ENCODE measurements around the gene LRRC27.

Gene LRRC27

DNA sequence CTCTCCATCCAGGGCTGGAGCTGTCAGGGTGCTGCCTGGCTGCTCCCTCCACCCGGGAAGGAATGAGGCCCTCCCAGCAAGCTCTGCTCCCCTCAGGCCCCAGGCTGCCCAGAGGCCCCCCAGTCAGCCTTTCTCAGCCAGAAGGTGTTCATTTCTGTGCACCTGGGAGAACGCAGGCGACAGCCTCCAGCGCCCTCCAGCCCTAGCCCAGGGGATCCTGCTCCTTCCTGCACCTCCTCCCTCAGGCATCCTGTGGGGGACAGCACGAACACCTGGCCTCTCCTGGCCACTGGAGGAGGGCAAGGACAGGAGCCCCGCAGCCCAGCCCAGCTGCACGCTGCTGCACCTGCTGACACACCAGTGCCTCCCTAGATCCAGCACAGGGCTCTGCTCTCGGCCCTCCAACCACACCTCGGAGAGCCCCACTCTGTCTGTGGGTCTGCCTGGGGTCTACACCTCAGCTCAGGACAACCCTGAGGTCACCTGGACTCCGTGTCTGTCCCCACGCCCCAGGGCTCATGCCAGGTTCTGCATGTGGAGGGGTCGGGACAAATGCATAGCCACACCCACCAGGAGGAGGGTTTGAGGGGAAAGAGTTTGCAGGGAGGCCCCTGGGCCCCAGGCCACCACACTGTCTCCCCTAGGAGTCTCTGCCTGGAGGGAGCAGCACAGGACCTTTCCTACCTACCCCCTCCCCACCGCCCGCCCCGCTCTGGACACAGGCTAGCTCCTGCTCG lies 57.6 kb downstream of the LRRC27 start:
- no peak for DNase-seq (ENCODE audit: extremely low spot score)
- TF ChIP-seq, protein P1, sequence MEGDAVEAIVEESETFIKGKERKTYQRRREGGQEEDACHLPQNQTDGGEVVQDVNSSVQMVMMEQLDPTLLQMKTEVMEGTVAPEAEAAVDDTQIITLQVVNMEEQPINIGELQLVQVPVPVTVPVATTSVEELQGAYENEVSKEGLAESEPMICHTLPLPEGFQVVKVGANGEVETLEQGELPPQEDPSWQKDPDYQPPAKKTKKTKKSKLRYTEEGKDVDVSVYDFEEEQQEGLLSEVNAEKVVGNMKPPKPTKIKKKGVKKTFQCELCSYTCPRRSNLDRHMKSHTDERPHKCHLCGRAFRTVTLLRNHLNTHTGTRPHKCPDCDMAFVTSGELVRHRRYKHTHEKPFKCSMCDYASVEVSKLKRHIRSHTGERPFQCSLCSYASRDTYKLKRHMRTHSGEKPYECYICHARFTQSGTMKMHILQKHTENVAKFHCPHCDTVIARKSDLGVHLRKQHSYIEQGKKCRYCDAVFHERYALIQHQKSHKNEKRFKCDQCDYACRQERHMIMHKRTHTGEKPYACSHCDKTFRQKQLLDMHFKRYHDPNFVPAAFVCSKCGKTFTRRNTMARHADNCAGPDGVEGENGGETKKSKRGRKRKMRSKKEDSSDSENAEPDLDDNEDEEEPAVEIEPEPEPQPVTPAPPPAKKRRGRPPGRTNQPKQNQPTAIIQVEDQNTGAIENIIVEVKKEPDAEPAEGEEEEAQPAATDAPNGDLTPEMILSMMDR (IDR thresholded peaks at IDR 0.05; ENCODE audit: control extremely low read depth, extremely low read depth, low read depth, missing control alignments): no peak
- ChIA-PET POLR2A (no interaction called here), CTCF (no interaction called here)

DNA sequence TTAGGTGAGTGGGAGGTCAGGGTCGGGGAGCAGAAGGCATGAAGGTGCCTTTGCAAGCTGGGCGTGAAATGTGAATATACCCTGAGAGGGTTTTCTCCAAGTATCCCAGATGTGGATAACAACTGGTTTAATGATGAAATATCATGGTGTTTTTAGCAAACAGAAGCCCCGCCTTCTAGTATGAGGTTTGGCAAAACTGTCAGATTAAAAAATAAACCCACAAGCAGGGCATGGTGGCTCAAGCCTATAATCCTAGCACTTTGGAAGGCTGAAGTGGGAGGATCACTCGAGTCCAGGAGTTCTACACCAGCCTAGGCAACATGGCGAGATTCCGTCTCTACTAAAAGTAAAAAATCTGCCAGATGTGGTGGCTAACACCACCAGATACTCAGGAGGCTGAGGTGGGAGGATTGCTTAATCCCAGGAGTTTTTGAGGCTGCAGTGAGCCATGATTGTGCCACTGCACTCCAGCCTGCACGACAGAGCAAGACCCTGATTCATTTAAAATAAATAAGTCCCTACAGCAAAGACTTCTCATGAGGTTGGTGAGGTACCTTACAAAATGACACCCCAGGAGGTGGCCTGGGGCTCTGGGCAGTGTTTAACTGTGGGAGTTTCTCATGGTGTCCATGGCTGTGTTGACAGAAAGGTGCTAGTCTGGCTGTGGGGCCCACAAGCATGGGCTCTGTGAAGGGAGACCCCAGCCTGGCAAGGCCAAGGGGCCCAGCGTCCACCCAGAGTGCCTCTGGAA lies 58.4 kb downstream of the LRRC27 start:
- CTCF ChIA-PET: interaction anchor here (0.8 kb wide), 1 partner anchor 248 kb away, joined by 3 read pairs; no protein-coding TSS in a partner anchor
- TF ChIP-seq, protein P1 (IDR thresholded peaks at IDR 0.05; ENCODE audit: control extremely low read depth, extremely low read depth, low read depth, missing control alignments): no peak
- no peak for DNase-seq (ENCODE audit: extremely low spot score)
- POLR2A ChIA-PET: no interaction called here

DNA sequence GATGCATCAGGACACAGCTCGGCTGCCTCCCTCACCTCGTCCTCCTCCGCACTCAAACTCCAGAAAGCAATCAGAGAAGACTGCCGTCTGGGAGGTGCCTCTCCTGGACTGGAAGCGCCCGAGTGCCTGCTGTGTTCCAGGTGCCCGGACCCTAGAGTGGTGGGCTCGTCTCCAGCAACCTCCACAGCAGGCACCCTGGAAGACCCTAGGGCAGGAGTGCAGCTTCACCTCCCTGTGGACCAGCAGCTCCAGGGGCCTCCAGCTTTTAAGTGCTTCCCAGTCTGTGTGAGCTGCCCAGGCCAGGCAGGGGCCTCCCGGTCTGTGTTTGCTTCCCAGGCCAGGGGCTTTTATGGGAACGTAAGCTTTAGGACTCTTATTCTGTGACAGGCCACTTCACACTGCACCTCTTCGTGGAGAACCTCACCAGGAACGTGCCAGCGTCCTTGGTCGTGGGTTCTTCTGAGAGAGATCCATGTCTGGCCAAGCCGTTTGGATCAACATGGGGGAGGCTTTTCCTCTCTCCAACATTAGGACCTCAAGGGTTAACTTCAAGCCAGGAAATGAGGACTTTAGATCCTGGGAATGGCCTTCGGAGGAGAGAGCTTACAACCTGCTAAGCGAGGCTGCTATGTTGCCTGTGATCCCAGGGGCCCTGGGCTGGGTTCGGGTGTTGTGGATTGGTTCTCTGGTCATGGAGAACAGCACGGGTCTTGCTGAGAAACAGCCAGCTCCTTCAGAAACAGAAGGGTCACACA lies 59.1 kb downstream of the LRRC27 start:
- TF ChIP-seq, protein P1 (IDR thresholded peaks at IDR 0.05; ENCODE audit: control extremely low read depth, extremely low read depth, low read depth, missing control alignments): no peak
- ChIA-PET POLR2A (no interaction called here), CTCF (interaction anchor here (0.8 kb wide), 1 partner anchor 248 kb away, joined by 3 read pairs; no protein-coding TSS in a partner anchor)
- DNase-seq (ENCODE audit: extremely low spot score): no peak

DNA sequence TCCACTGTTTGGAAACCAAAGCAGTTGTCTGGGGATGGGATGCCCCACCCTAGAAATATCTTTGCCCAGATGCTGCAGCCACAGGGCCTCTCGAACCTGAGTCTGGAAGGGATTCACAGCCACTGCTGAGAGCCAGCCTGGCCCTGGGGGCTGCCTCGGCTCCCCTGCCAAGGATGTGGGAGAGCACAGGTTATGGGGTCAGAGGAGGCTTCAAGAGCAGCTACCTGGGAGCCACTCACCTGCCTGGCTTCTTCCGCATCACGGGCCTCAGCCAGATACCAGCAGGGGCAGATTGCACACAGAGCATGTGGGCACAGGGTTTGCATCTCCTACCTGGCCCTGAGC lies 59.7 kb downstream of the LRRC27 start:
- ChIA-PET POLR2A (no interaction called here), CTCF (no interaction called here)
- DNase-seq (ENCODE audit: extremely low spot score): no peak
- TF ChIP-seq, protein P1 (IDR thresholded peaks at IDR 0.05; ENCODE audit: control extremely low read depth, extremely low read depth, low read depth, missing control alignments): no peak

DNA sequence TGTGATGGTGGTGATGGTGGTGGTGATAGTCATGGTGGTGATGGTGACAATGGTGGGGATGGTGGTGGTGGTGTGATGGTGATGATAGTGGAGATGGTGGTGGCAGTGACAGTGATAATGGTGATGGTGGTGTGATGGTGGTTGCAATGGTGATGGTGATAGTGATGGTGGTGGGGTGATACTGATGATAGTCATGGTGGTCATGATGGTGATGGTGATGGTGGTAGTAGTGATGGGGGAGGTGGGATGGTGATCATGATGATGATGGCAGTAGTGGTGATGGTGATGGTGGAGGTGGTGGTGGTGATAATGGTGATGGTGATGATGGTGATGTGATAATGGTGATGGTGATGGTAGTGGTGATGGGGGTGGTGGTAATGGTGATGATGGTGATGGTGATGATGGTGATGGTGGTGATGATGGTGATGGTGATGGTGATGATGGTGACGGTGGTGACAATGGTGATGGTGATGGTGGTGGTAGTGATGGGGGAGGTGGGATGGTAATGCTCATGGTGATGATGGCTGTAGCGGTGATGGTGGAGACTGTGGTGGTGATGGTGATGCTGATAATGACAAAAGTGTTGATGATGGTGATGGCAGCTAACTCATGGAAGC lies 60.3 kb downstream of the LRRC27 start:
- CTCF ChIA-PET: no interaction called here
- TF ChIP-seq, protein P1 (IDR thresholded peaks at IDR 0.05; ENCODE audit: control extremely low read depth, extremely low read depth, low read depth, missing control alignments): no peak
- POLR2A ChIA-PET: no interaction called here
- no peak for DNase-seq (ENCODE audit: extremely low spot score)

Measured in GM10248 (cell line).